ENCODE results near the gene PLEKHA7.
"Not testable (repeated sequence)": the region's sequence is repeated elsewhere in the genome, so short reads cannot be mapped to it uniquely, and the experiment has no call there.

Gene PLEKHA7

DNA sequence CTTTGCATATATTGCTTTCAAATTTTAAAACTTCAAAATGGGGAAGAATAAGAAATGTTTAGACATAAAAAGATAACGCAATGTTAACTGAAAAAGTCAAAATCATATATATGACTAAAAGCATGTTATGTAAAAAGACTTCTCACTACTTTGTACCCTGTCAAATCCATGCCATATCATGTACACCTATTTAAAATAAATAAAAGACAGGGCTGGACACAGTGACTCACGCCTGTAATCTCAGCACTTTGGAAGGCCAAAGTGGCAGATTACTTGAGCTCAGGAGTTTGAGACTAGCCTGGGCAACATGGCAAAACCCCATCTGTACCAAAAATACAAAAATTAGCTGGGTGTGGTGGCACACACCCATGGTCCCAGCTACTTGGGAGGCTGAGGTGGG lies 109.5 kb downstream of the PLEKHA7 start:
- not testable (repeated sequence) for DNase-seq (ENCODE audit: low read depth)

GRCh38 chr11:16902781-16903378 lies 111.3 kb downstream of the PLEKHA7 start:
- DNase-seq (ENCODE audit: low read depth): no peak

DNA sequence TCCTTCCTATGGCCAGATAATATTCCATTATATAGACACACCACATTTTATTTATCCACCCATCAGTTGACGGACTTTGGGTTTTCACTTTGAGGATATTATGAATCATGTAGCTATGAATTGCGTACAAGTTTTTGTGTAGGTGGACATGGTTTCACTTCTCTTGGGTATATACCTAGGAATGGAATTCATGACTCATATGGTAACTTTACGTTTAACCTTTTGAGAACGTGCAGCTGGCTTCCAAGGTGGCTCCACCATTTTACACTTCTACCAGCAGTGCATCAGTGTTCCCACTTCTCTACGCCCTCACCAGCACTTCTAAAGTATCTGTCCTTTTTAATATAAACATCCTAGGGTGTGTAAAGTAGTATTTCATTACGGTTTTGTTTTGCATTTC lies 112.0 kb downstream of the PLEKHA7 start:
- DNase-seq (ENCODE audit: low read depth): peak; percentile 18

GRCh38 chr11:16900491-16900890 lies 113.7 kb downstream of the PLEKHA7 start:
- no peak for DNase-seq (ENCODE audit: low read depth)

GRCh38 chr11:16899708-16900303 lies 114.4 kb downstream of the PLEKHA7 start:
- no peak for DNase-seq (ENCODE audit: low read depth)

DNA sequence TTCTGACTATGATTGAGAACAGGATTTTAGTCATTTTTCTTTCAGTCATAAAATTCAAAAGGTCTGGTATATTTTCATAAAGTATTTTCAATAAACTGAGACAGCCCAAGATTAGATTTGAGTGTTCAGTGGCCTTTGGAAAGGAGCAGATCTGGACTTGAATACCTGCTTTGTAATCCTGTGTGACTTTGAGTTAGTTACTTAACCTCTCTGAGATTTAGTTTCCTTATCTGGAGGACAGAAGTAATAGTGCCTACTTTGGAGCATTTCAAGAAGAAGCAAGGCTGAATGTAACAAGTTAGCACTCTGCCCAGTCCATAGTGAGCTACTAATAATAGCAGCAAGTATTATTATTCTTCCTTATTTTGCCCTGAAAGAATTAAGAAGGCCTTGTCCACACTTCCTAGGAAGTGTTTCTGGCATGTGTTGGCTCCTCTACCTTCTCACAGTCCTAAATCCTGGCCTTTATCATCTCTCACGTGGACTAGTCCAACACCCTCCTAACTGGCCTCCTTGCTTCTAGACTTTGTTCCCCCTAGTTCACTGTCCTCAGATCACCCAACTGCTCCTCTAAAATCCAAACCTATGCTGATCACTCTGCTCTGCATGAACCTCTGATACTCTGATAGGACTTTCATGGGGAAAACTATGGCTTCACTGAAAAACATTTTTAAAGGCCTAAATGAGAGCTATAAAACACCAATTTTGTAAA lies 115.8 kb downstream of the PLEKHA7 start:
- no peak for DNase-seq (ENCODE audit: low read depth)

GRCh38 chr11:16897470-16898061 lies 116.6 kb downstream of the PLEKHA7 start:
- DNase-seq (ENCODE audit: low read depth): no peak

- DNase-seq (ENCODE audit: low read depth): no peak
Measured at GRCh38 chr11:16896729-16897469, 117.3 kb downstream of the PLEKHA7 start.

DNA sequence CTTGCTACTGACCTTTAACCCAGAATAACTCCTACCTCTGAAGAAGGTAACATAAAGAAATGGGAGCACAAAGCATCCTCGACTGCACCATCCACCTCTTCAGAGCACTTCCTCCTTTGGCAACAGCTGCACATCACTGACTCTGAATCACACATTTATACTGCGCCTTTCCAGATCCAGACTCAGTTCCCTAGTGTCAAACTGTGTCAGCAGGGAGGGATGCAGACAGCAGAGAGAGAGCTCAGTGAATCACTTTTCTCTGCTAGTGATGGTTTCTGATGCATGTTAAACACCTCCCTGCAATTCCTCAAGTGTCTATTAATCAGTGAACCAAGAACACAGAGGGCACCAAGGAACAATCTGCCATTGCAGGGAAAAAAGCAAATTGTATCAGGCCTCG lies 118.9 kb downstream of the PLEKHA7 start:
- no peak for DNase-seq (ENCODE audit: low read depth)

GRCh38 chr11:16893456-16894066 lies 120.7 kb downstream of the PLEKHA7 start:
- no peak for DNase-seq (ENCODE audit: low read depth)

- no peak for DNase-seq (ENCODE audit: low read depth)
Measured at GRCh38 chr11:16891964-16892363, 122.2 kb downstream of the PLEKHA7 start.

DNA sequence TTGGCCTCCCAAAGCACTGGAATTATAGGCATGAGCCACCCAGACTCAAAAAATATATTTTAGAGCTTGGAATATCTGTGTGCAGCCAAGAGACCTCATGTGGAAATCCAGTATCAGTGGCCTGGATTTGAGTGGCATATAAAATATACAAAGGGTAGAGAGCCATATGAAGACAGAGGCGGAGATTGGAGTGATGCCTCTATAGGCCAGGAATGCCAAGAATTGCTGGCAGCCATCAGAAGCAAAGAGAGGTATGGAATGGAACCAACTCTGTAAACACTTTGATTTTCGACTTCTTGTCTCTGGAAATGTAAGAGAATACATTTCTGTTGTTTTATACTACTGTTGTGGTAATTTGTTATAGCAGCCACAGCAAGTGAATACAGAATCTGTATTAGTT lies 123.0 kb downstream of the PLEKHA7 start:
- DNase-seq (ENCODE audit: low read depth): no peak

- no peak for DNase-seq (ENCODE audit: low read depth)
Measured at GRCh38 chr11:16890442-16890841, 123.8 kb downstream of the PLEKHA7 start.

GRCh38 chr11:16889905-16890304 lies 124.3 kb downstream of the PLEKHA7 start:
- DNase-seq (ENCODE audit: low read depth): no peak

- DNase-seq (ENCODE audit: low read depth): not testable (repeated sequence)
Measured at GRCh38 chr11:16889010-16889409, 125.2 kb downstream of the PLEKHA7 start.

DNA sequence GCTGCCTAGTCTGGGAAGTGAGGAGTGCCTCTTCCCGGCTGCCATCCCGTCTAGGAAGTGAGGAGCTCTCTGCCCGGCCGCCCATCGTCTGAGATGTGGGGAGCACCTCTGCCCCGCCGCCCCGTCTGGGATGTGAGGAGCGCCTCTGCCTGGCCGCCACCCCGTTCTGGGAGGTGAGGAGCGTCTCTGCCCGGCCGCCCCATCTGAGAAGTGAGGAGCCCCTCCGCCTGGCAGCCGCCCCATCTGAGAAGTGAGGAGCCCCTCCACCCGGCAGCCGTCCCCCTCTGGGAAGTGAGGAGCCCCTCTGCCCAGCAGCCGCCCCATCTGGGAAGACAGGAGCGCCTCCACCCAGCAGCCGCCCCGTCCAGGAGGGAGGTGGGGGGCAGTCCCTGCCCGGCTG lies 126.3 kb downstream of the PLEKHA7 start:
- DNase-seq (ENCODE audit: low read depth): not testable (repeated sequence)

GRCh38 chr11:16883174-16883573 lies 131.0 kb downstream of the PLEKHA7 start:
- no peak for DNase-seq (ENCODE audit: low read depth)

GRCh38 chr11:16881766-16882165 lies 132.4 kb downstream of the PLEKHA7 start:
- no peak for DNase-seq (ENCODE audit: low read depth)

GRCh38 chr11:16881074-16881709 lies 133.0 kb downstream of the PLEKHA7 start:
- no peak for DNase-seq (ENCODE audit: low read depth)

DNA sequence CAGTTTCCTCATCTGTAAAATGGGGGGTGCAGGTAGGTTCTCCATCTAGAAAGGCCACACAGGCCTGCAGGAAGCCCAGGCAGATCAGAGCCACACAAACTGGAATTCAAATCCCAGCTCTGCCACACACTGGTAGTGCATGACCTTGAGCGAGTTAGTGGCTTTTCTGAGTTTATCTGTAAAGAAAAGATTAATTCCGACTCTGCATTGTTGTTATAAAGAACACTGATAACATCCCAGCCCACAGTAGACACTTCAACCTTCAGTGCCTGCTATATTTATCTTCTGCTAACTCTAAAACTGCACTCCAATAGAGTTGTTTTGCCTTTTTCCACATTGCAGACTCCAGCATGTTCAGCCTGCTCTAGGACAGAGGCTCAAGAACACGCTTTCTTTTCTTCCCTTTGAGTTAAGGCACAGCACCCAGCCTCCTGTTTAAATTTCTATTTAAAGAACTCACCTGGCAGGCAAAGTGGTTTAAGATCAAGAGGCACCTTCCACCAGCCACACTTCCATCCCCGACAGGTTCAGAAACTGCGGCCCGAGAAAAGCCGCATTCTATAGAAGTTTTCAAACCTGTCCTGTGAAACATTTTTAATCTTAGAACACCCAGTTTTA lies 133.9 kb downstream of the PLEKHA7 start:
- DNase-seq (ENCODE audit: low read depth): no peak

GRCh38 chr11:16879690-16880089 lies 134.5 kb downstream of the PLEKHA7 start:
- DNase-seq (ENCODE audit: low read depth): no peak

All from activated T-cell treated with anti-CD3 and anti-CD28 coated beads for 48 hours (primary cell).